ENCODE data around the gene CDC25B. TPM values are rescaled to one million over a fixed set of nuclear protein-coding genes. Genes with fewer than 3 reads are reported as not detected.
A peak's percentile ranks its signal among the peaks of the same experiment; 100 is the strongest.

Gene CDC25B
- total and polyA plus RNA-seq, 2 of the 13 experiments (the other 11 are each of a cell fraction or from before 2014, with no cell fraction given): 14.5 to 19.4 TPM

DNA sequence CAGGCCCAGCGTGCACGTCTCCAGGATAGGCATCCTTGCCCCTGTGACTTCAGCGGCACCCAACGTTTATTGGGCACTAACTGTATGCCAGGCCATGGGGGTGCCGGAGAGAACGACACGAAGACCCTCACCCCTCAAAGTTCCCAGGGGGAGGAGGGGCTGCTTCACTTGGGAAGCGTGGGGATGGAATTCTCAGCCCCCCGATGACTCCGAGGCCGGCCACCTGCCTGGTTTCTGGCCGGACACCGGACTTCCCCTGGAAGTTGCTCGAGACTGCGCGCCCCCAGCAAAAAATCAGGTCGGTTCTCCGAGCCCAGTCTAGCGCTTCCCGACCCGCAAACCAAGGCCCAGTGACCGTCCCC is 50.2 kb downstream of the CDC25B start (continued):
- TF ChIP-seq, protein P1, sequence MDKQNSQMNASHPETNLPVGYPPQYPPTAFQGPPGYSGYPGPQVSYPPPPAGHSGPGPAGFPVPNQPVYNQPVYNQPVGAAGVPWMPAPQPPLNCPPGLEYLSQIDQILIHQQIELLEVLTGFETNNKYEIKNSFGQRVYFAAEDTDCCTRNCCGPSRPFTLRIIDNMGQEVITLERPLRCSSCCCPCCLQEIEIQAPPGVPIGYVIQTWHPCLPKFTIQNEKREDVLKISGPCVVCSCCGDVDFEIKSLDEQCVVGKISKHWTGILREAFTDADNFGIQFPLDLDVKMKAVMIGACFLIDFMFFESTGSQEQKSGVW (CRISPR knock-in tag; IDR thresholded peaks at IDR 0.05; ENCODE audit: borderline replicate concordance): no peak
- TF ChIP-seq HOXA7 (CRISPR knock-in tag; IDR thresholded peaks at IDR 0.05) (no peak), ZNF766 (CRISPR knock-in tag; IDR thresholded peaks at IDR 0.05; ENCODE audit: borderline replicate concordance) (no peak), ZNF557 (CRISPR knock-in tag; IDR thresholded peaks at IDR 0.05) (0 out of 2 replicates have a peak, but pooled peaks have one; percentile 72), ZNF572 (CRISPR knock-in tag; IDR thresholded peaks at IDR 0.05) (no peak), RFX5 (IDR thresholded peaks at IDR 0.05; ENCODE audit: low read depth, low read length) (no peak), RFXANK (CRISPR knock-in tag; IDR thresholded peaks at IDR 0.05) (no peak), GATA4 (IDR thresholded peaks at IDR 0.05; ENCODE audit: borderline replicate concordance, low read depth) (no peak), ARNTL (CRISPR knock-in tag; IDR thresholded peaks at IDR 0.05) (no peak), MEF2D (CRISPR knock-in tag; IDR thresholded peaks at IDR 0.05) (no peak), TGIF2 (CRISPR knock-in tag; IDR thresholded peaks at IDR 0.05) (no peak), IRF2 (CRISPR knock-in tag; IDR thresholded peaks at IDR 0.05) (0 out of 2 replicates have a peak, but pooled peaks have one; percentile 63), NCOR1 (IDR thresholded peaks at IDR 0.05; ENCODE audit: borderline replicate concordance, low read length) (no peak), MYNN (CRISPR knock-in tag; IDR thresholded peaks at IDR 0.05; ENCODE audit: low read depth) (no peak), DR1 (CRISPR knock-in tag; IDR thresholded peaks at IDR 0.05) (no peak), ZNF329 (CRISPR knock-in tag; IDR thresholded peaks at IDR 0.05; ENCODE audit: low read depth) (no peak)
- TF ChIP-seq, protein P2, sequence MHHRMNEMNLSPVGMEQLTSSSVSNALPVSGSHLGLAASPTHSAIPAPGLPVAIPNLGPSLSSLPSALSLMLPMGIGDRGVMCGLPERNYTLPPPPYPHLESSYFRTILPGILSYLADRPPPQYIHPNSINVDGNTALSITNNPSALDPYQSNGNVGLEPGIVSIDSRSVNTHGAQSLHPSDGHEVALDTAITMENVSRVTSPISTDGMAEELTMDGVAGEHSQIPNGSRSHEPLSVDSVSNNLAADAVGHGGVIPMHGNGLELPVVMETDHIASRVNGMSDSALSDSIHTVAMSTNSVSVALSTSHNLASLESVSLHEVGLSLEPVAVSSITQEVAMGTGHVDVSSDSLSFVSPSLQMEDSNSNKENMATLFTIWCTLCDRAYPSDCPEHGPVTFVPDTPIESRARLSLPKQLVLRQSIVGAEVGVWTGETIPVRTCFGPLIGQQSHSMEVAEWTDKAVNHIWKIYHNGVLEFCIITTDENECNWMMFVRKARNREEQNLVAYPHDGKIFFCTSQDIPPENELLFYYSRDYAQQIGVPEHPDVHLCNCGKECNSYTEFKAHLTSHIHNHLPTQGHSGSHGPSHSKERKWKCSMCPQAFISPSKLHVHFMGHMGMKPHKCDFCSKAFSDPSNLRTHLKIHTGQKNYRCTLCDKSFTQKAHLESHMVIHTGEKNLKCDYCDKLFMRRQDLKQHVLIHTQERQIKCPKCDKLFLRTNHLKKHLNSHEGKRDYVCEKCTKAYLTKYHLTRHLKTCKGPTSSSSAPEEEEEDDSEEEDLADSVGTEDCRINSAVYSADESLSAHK (CRISPR knock-in tag; IDR thresholded peaks at IDR 0.05; ENCODE audit: borderline replicate concordance): no peak; the same call in 1 of the 2 replicates
- TF ChIP-seq, protein P3, sequence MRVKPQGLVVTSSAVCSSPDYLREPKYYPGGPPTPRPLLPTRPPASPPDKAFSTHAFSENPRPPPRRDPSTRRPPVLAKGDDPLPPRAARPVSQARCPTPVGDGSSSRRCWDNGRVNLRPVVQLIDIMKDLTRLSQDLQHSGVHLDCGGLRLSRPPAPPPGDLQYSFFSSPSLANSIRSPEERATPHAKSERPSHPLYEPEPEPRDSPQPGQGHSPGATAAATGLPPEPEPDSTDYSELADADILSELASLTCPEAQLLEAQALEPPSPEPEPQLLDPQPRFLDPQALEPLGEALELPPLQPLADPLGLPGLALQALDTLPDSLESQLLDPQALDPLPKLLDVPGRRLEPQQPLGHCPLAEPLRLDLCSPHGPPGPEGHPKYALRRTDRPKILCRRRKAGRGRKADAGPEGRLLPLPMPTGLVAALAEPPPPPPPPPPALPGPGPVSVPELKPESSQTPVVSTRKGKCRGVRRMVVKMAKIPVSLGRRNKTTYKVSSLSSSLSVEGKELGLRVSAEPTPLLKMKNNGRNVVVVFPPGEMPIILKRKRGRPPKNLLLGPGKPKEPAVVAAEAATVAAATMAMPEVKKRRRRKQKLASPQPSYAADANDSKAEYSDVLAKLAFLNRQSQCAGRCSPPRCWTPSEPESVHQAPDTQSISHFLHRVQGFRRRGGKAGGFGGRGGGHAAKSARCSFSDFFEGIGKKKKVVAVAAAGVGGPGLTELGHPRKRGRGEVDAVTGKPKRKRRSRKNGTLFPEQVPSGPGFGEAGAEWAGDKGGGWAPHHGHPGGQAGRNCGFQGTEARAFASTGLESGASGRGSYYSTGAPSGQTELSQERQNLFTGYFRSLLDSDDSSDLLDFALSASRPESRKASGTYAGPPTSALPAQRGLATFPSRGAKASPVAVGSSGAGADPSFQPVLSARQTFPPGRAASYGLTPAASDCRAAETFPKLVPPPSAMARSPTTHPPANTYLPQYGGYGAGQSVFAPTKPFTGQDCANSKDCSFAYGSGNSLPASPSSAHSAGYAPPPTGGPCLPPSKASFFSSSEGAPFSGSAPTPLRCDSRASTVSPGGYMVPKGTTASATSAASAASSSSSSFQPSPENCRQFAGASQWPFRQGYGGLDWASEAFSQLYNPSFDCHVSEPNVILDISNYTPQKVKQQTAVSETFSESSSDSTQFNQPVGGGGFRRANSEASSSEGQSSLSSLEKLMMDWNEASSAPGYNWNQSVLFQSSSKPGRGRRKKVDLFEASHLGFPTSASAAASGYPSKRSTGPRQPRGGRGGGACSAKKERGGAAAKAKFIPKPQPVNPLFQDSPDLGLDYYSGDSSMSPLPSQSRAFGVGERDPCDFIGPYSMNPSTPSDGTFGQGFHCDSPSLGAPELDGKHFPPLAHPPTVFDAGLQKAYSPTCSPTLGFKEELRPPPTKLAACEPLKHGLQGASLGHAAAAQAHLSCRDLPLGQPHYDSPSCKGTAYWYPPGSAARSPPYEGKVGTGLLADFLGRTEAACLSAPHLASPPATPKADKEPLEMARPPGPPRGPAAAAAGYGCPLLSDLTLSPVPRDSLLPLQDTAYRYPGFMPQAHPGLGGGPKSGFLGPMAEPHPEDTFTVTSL (CRISPR knock-in tag; IDR thresholded peaks at IDR 0.05; ENCODE audit: borderline replicate concordance): no peak; the same call in 1 of the 2 replicates
- TF ChIP-seq, protein P4, sequence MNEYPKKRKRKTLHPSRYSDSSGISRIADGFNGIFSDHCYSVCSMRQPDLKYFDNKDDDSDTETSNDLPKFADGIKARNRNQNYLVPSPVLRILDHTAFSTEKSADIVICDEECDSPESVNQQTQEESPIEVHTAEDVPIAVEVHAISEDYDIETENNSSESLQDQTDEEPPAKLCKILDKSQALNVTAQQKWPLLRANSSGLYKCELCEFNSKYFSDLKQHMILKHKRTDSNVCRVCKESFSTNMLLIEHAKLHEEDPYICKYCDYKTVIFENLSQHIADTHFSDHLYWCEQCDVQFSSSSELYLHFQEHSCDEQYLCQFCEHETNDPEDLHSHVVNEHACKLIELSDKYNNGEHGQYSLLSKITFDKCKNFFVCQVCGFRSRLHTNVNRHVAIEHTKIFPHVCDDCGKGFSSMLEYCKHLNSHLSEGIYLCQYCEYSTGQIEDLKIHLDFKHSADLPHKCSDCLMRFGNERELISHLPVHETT (CRISPR knock-in tag; conservative IDR thresholded peaks at IDR 0.05): no peak; the same call in none of the 2 replicates
- TF ChIP-seq, protein P5, sequence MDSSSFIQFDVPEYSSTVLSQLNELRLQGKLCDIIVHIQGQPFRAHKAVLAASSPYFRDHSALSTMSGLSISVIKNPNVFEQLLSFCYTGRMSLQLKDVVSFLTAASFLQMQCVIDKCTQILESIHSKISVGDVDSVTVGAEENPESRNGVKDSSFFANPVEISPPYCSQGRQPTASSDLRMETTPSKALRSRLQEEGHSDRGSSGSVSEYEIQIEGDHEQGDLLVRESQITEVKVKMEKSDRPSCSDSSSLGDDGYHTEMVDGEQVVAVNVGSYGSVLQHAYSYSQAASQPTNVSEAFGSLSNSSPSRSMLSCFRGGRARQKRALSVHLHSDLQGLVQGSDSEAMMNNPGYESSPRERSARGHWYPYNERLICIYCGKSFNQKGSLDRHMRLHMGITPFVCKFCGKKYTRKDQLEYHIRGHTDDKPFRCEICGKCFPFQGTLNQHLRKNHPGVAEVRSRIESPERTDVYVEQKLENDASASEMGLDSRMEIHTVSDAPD (CRISPR knock-in tag; IDR thresholded peaks at IDR 0.05): no peak

All from HepG2 (cell line).